Measurements from ENCODE around the gene IFI27L2.

DNA sequence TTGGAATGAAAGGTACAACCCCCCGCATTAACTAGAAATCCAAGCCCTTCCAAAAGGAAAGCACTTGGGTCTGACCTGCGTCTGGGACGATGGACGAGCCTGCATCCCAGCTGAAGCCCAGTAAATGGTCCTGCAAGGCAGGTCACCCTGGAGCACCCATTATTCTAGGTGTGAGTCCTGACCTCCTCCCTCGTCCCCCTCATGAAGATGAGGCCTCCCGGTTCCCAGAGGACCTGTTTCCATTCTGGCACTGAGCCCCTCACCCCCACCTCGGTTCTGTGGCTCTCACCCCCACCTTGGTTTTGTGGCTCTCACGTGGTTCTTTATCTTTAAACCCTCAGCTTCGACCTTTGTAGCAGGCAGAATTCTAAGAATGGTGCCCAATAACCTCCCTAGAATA, 11.5 kb downstream of the IFI27L2 start:
- no peak for TF ChIP-seq CTCF (IDR thresholded peaks at IDR 0.05)
- no peak for TF ChIP-seq POLR2A (IDR thresholded peaks at IDR 0.05)

Measured in thyroid gland (tissue), 4 donors.